Ammon's horn (tissue), 1 donor: ENCODE data around the gene KIF21B.
"Not testable (repeated sequence)": the region's sequence is repeated elsewhere in the genome, so short reads cannot be mapped to it uniquely, and the experiment has no call there.

Experiments used
- DNase-seq: peaks from one replicate; pipeline ENCODE4 v3.0.0-alpha.2; 2016; ENCODE audit warnings: low spot score

KIF21B gene

GRCh38 chr1:200971428-200971903 is 52.0 kb downstream of the KIF21B start:
- no peak for DNase-seq

DNA sequence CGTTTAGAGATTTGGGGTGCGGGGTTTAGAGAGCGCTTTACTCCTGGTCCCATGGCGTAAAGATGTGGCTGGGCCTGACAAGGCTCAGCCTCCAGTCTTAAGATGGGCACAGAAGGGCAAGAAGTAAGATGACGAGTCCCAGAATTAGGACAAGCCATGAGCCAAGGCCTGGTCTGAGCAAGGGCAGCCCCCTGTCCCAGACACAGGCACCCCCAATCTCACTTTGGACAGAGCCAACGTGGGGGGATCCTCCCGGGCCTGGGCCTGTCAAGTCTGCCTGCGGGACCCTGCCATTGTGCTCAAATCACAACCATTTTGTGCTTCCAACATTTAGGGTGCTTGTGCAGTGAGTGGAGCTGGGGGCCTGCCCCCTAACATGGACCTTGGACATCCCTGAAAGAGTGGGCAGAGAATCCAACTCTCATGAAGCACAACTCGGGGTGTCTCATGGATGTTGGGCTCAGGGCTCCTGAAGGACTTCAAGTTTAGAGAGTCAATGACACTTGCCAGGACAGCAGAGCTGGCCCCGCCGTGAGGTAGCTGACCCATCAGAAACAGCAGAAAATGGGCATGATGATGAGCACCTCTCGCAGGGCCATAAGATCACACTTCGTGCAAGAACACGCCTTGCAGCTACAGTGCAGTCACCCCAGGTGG is 52.6 kb downstream of the KIF21B start:
- DNase-seq, result no peak

GRCh38 chr1:200969726-200970561 is 53.6 kb downstream of the KIF21B start:
- no peak for DNase-seq

DNA sequence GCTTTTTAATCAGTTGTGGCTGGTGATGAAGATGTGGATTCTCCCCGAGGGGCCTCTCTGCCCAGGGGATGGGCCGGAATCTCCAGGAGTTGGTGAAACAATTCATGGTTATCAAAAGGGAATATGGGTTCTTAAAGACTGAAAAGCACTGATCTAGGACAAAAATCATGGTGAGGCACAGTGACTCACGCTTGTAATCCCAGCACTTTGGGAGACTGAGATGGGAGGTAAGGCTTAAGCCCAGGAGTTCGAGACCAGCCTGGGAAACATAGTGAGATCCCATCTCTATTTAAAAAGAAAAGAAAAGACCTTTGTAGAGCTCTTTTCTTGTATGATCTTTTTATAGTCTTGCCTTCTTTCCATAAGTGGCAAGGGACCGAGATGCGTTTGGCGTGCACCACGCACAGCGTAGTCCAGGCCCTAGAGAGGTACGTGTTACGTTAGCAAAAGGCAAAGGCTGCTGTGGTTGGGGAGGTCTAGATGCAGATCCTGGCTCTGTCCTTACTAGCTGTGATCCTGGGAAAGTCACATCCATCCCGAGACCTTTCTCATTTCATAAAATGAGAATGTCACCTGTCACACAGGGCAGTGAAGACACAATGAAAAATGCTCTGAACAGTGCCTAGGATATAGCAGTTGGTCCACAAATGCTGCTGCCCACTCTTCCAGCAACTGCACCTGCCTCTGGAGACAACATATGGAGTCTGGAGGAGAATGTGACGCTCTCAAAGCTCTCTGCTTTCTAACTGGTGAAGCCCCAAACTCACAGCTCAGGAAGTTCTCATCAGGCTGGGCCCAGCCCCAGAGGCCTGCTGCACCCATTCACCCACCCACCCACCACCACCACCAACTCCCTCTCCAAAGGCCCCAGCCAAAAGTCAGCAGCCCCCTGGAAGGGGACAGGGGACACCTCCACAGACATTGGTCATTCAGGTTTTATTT is 54.8 kb downstream of the KIF21B start:
- DNase-seq, result no peak

GRCh38 chr1:200967693-200968468 is 55.6 kb downstream of the KIF21B start:
- DNase-seq, result no peak

GRCh38 chr1:200966934-200967333 is 56.6 kb downstream of the KIF21B start:
- no peak for DNase-seq

- no peak for DNase-seq
Observed at GRCh38 chr1:200965111-200965805, 58.3 kb downstream of the KIF21B start.

DNA sequence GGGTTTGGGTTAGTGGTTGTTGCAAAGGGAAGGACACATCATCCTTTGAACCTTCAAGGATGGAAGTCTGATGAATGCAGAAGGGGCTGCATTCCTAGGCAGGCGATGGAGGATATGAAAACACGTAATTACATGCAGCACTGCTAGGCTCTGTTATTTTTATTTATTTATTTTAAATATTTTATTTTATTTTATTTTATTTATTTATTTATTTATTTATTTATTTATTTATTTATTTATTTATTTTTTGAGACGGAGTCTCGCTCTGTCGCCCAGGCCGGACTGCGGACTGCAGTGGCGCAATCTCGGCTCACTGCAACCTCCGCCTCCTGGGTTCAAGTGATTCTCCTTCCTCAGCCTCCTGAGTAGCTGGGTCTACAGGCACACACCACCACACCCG is 59.6 kb downstream of the KIF21B start:
- DNase-seq, result not testable (repeated sequence)

DNA sequence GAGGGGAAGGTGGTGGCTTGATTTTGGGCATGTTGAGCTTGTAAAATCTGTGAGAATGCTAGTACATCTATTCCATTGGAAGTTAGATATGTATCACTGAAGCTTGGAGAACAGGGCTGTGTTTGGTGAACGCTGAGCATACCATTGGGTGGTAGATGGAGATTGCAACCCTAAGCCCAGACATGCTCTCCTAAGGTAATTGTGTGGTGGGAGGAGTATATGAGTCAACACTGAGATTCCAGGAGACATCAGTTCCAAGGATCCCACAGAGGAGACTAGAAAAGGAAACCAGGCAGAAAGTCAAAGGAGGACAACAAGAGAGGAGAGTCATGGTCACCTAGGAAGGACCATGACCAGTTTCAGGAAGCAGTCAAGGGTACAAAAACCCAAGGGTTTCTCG is 60.4 kb downstream of the KIF21B start:
- DNase-seq, result no peak

- DNase-seq, result no peak
Observed at GRCh38 chr1:200962631-200963030, 60.9 kb downstream of the KIF21B start.

DNA sequence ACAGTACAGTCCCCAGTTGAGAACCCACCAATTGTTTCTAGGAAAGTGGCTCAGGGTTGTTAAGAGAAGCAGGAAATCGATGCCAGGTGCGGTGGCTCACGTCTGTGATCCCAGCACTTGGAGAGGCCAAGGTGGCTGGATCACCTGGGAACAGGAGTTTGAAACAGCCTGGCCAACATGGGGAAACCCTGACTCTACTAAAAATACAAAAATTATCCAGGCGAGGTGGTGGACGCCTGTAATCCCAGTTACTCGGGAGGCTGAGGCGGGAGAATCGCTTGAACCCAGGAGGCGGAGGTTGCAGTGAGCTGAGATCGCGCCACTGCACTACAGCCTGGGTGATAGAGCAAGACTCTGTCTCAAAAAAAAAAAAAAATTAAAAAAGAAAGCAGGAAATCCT is 61.4 kb downstream of the KIF21B start:
- DNase-seq, result not testable (repeated sequence)

DNA sequence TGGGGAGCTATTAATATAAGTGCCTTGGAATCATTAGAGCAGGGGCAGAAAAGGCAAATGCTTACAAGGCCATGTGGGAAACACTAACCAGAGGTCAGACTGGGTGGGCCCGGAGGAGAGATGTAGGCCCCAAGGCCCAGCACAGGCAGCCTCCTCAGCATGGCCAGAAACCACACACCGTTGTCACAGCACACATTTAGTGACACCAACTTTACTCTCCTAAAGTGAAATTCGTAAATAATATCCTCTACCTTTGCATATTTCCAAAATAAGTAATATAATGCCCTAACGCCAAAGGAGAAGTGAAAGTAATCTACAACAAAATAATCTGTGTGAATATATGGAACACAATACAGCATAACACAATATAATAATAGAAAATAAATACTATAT is 62.6 kb downstream of the KIF21B start:
- no peak for DNase-seq

- DNase-seq, result no peak
Observed at GRCh38 chr1:200960236-200960947, 63.1 kb downstream of the KIF21B start.

DNA sequence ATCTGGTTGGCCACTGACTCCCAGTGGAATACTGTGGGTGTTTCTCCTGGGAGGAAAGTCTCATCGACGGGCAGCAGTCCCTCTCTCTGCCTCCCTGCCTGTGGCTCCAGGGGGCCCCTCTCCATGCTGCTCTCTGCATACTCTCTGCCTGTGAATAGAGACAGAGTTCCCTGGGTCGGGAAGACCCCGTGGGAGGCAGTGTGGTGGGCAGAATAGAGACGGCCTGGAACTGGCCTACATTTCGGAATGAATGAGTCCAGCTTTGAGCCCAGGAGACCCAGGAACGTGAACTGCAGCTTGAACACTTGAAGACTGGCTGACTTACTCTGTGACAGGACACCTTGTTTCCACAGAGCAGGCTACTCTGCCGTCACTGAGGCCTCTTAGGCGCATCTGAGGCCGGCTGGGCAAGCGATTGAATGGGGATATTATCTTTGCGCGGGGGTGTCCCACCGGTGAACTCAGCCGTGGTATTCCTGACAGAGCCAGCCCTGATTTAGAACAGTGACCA is 64.0 kb downstream of the KIF21B start:
- peak; percentile 14 for DNase-seq

GRCh38 chr1:200958597-200958996 is 64.9 kb downstream of the KIF21B start:
- DNase-seq, result no peak

GRCh38 chr1:200954434-200954833 is 69.1 kb downstream of the KIF21B start:
- no peak for DNase-seq

GRCh38 chr1:200951016-200951415 is 72.5 kb downstream of the KIF21B start:
- DNase-seq, result no peak

DNA sequence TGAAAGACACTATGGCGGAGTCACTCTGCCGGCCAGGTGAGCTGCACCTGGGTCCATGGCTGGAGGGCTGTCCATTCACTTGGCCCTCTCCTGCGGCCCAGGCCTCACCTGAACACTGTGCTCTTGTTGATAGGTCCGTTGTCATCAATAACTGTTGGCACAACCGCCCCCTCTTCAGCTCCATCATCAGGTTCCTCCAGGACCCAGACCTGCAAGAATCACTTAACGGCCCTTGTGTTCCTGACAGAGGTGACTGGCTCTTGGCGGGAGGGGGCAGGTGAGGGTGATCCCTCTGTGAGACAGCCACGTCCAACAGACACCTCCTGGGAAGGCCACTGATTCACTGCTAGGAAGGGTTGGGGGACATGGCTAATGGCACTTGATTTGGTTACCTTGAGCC is 73.9 kb downstream of the KIF21B start:
- no peak for DNase-seq

DNA sequence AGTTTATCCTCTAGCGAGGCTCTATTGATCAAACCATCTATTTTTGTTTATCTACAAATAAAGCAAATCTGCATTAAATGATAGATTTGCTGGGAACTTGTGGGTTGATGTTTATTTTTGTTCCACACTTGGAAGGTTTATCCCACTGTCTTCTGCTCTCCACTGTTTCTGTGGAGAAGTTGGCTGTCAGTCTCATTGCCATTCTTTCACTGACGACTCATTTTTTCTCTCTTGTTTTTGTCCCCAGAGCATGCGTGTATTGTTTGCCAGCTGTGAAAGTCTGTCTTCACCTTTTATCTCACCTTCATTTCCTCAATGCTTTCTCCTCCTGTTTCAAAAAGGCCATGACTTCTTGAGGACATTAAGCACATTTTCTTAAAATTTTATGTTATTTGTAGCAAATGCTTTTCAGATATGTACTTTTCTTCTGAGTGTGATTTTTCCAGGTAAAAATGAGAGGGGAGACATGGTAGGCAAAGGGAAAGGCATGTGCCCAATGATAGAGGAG is 76.4 kb downstream of the KIF21B start:
- DNase-seq, result no peak

- DNase-seq, result no peak
Observed at GRCh38 chr1:200945111-200945510, 78.4 kb downstream of the KIF21B start.
